IPS-11a (cell line): ENCODE measurements around the gene SLC2A13.
"Not testable (repeated sequence)": the region's sequence is repeated elsewhere in the genome, so short reads cannot be mapped to it uniquely, and the experiment has no call there.

Experiments used
- H3K4me3 ChIP-seq: one replicate; pipeline ENCODE4 v1.5.1; 2013; ENCODE audit warnings: low read depth, low read length, control low read depth

SLC2A13 gene

DNA sequence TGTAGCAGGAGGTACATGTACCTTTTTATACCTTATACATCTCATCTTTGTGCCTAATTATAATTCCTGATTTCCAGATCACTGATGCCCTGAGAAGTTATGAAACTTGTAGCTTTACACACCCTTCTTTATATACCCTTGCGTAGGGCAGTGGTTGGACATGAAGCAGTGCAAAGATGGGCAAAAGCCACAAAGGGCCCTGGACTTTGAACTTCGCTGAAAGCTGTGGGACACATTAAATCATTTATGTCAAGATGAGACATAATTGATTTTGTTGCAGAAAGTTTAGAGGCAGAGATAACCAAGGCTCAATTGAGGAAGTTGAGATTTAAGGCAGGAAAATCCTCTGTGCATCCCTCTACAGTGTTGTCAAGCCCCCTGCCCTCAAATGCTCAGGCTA, 170.0 kb downstream of the SLC2A13 start:
- no peak overlapping the region for H3K4me3 ChIP-seq

DNA sequence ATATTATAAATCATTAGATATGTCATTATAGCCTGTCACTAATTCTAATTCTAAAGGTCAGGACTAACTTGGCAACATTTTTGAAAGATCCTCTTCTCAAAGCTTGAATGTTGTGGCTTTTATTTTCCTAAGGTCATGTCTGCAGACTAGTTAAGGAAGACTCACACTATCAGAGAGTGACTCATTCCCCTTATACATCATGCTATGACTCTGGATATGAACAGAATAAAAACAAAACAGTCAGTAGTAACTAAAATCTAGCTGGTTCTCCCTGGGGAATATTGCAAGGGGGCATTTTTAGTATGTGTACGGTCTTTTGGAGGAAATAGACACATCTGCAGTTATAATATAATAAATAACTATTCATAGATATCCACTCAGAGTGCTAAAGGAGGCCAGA, 170.6 kb downstream of the SLC2A13 start:
- no peak overlapping the region for H3K4me3 ChIP-seq

DNA sequence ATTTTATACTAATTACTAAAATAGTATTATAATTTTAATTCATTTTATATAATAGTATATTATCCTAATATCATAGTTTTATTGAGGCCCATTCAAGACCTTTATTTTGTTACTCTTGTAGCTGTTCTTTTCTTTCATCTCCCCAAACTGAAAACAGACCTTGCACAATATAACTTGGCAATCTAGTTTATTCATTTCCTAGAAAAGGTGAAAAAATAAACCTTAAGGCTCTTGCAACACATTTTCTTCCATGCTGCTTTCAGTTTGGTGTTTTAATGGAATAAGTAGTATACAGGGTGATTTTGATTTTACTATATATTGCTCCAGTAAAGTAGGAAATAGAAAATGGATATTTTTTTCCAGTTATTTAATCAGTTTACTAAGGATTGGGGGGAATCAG, 174.0 kb downstream of the SLC2A13 start:
- no peak overlapping the region for H3K4me3 ChIP-seq

DNA sequence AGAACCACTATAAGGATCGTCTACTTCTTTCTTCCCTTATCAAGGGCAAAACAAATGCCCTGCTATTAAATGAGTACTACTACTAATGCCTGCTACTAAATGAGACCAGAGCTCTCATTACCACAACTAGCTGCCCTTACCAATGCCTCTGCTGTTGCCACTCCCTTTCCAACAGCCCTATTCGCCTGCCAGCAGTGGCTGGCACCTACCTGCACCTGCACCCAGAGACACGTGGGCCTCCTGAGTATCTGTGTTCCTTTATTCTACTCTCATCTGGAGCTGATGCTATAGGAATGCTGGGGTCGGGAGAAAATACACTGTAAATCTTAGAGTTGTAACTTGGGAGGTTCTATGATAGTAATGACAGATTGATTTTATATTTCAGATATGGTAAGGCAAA, 174.7 kb downstream of the SLC2A13 start:
- H3K4me3 ChIP-seq, result no peak overlapping the region

DNA sequence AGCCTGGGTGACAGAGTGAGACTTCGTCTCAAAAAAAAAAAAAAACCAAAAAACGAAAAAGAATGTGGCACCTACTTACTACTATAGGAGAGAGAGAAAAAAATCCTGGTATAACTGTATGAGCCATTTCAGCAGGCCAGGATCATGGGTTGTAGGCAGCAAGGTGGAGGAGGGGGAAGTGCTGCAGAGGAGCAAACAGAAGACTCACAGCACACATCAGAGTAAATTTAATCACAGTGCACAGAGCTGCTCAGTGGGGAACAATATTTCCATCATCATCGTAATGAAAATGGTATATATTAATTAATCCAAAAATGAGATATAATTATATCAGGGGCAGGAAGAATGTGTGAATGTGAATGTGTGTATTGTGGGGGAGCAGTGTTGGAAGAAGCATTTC, 175.8 kb downstream of the SLC2A13 start:
- no peak overlapping the region for H3K4me3 ChIP-seq

DNA sequence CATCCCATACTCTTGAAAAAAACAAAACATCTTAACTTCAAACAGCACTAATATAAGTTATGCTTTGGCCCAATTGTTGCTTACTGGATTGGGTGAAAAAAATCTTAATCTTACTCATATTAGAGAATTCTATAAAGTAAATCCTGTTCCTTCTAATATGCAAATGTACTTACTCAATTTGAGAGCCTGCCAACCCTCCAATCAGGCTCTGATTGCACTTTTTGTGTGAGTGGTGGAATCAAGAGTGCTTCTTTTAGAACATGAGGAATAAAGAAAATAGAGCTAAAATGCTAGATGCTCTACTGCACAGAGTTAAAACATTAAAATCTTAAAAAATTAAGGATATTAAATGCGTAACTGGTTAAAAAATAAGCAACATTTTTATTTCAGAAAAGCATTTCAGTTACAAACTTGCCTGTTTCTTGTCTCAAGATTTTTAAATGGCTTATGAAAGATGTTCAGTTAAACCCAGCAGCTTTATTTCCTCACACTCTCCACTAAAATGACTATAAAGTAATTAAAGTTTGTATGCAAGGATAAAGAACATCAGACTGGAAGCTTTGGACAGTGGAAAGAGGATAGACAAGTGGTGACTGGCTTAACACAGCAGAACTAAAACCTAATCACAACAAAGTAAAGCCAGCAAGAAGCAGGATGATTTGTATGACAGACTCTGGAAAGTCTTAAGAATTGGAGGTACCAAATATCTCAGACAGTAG, 177.5 kb downstream of the SLC2A13 start:
- H3K4me3 ChIP-seq, result no peak overlapping the region

DNA sequence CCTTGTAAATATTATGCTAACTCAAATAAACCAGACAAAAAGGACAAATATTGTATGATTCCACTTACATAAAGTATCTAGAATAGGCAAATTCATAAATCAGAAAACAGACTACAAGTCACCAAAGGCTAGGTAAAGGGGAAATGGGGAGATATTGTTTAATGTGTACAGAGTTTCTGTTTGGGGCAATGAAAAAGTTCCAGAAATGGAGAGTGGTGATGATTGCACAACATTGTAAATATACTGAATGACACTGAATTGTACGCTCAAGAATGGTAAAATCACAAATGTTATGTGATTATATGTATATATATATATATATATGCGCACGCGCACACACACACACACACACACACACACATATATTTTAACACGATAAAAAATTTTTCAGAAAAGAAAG, 182.5 kb downstream of the SLC2A13 start:
- H3K4me3 ChIP-seq, result no peak overlapping the region

DNA sequence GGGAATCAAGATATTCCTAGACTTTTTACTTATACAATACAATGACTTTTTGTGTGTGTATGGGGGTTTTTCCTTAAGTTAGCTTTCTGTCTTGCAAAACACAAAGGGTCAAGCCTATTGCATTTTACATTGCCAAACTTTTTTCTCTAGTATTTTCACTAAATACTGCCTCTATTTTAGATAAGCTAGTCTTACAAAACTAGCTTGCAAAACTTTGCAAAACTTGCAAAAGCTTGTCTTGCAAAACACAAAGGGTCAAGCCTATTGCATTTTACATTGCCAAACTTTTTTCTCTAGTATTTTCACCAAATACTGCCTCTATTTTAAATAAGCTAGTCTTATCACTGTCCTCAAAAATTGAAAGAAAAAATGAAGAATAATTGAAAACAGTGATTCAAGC, 183.3 kb downstream of the SLC2A13 start:
- H3K4me3 ChIP-seq, result not testable (repeated sequence)

DNA sequence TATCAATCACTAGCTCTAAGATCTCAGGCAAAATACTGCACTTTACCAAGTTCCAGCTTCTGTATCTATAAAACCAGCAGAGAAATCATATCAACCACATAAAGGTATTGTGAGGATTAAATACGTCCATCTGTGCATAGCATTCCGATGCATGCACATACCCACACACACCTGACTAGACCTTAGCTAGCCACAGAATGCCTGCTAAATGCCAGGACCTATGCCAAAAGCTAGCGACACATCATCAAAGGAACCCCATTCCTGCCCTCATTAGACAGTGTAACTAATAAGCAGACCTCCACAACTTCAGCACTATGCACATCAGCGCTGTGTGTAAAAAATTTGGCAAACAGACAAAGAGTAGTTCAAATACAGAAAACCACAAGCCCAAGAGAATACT, 185.2 kb downstream of the SLC2A13 start:
- H3K4me3 ChIP-seq, result no peak overlapping the region

DNA sequence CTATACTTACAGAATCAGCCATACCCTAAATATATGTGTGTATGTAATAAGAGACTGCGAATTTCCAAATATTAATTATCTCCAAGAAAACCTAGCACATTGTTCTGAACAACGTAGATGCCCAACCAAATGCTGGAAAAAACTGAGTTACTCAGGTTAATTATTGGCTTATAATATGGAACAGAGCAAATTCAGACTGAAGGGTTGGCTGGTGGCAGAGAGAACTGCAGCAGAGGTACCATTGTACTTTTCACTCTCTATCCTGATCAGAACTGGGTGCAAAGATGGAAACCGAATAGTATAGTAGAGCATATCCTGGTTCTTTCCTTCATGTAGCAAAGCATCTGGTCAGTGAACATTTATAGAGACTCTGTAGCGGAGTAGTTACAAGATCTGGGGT, 185.7 kb downstream of the SLC2A13 start:
- no peak overlapping the region for H3K4me3 ChIP-seq

DNA sequence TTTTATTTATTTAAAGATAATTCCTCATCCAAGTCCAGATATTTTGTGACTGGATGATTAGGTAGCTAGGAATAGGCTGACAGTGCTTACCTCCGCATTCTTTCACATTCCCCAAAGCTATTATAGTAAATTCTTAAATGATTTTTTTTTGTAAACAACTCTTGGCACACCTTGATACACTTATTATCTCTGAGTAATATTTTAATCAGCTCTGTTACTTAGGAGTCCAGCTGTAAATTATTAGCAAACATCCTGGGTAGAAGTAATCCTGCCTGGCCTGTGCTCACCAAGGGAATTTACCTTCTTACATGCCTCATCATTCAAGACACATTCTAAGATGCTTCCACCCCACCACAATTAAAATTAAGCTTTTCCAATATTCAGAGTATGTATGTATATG, 186.1 kb downstream of the SLC2A13 start:
- no peak overlapping the region for H3K4me3 ChIP-seq

DNA sequence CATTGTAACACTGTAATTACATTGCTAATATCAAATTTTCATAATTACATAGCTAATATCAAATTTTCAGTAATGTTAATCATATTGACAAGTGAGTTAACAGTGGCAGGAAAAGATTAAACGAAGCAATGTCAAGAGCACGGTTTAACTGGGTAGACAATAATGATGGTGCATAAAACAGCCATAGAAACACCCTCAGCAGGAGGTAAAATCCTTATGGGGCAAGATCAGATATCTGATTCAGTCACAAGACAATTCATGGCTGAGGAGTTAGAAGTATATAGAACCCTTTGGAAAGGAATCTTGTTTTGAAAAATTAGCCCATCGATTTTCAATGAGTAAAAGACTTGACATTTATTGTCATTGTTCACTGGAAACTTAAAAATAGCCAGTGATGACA, 190.6 kb downstream of the SLC2A13 start:
- H3K4me3 ChIP-seq, result no peak overlapping the region

DNA sequence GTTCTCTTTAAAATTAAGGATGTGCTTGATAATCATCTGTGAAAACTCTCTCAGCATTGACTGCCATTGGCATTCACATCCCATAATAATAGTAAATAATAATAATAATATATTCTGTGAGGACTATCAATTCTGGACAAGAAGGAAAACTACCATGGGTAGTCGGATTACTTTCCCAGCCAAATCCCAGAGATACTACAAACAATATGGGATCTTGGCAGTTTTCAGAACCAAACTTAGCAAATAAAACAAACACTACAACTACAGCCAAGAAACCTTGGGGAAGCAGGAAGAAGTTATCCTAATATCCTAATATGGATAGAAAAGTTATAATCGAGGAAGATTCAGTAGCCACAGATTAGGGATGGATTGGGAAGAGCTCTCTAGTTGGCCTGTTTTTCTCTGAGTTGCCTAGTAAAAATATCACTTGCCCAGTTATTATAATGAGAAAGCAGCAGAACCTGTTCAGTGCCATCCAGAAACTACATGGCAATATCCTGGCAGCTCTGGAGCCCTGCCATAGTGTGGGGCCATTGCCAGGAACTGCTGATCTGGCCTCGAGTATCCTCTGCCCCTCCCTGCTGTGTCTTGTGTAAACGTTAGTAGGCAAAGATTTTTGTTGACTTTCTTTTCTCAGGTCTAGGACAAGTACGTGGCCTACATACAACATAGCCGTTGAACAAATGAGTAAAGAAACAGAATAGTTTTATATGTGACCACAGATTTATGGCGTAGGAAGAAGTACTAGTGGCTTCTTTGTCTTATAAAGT, 193.5 kb downstream of the SLC2A13 start:
- H3K4me3 ChIP-seq, result no peak overlapping the region

DNA sequence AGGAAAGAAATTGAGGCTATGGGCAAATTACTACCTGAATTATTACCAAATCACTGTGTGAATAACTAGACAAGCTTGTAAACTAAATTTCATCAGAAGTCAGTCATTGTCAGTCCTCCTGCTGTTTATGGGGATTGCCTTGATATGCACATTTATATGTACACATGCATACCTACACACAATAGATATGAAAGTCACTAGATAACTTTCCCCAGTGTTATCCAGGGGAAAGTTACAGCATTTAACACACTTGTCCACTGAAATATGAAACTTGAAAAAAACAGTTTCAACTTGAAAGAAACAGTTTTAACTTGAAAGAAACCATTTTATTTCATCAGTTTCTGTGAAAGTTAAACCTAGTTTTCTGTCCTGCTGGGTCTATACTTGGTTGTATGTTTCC, 199.6 kb downstream of the SLC2A13 start:
- no peak overlapping the region for H3K4me3 ChIP-seq

DNA sequence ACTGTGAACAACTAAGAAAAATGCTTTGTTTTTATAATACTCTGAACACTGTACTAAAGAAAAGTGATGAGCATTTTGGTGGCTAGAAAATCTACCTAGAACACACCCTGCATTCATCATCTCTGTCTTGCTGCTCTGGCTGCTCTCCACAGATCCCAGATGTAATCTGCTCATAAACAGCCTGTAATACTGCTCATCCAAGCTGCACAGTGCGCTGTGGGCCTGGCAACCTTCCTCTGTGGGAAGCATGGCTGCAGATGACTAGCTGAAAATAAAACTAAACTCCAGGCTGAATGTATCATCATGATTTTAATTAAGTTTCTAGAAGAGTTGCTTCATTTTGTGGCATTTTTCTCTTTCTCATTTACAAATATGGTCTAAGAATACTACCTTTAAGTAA, 200.7 kb downstream of the SLC2A13 start:
- no peak overlapping the region for H3K4me3 ChIP-seq

DNA sequence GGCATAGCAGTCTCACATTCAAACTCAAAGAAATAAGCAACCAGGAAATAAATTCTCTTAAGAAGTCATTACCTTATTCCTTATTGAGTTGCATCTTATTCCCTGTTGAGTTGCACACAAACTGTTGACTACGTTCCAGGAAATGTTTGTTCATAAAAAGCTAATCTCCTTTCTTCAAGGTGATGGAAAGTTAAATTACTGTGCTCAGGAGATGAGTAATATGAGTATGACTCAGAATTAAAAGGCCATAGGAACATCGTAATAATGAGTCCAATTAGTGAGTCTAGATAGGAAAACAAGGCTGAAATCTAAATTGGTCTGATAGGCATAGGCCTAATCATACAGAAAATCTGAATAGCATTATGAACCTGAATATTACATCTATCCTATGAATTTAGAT, 203.1 kb downstream of the SLC2A13 start:
- H3K4me3 ChIP-seq, result no peak overlapping the region

DNA sequence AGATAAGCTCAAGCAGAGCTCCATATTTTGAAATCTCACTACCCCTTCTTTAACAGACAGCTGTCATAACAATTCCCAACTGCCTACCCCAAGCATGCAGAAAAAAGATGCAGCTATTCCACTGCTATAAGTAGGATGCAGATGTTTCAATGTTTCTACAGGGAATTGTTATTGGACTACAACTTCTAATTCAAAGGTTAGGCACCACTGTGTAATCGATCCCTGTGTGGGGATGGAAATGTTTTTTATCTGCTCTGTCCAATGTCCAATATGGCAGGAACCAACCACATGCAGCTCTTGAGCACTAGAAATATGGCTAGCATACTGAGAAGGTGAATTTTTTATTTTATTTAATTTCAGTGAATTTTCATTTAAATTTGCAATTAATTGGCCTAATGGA, 208.6 kb downstream of the SLC2A13 start:
- no peak overlapping the region for H3K4me3 ChIP-seq

DNA sequence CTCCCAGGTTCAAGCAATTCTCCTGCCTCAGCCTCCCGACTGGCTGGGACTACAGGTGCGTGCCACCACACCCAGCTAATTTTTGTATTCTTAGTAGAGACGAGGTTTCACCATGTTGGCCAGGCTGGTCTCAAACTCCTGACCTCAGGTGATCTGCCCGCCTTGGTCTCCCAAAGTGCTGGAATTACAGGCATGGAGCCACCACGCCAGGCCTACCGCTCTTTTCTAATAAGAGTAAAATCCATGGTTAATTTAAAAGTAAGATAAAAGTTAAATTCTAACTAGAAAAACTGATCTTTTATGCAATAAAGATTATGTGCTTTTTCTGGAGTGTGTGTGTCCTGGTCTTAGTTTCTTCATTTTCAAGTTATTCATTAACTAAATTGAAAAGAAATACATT, 212.5 kb downstream of the SLC2A13 start:
- not testable (repeated sequence) for H3K4me3 ChIP-seq

DNA sequence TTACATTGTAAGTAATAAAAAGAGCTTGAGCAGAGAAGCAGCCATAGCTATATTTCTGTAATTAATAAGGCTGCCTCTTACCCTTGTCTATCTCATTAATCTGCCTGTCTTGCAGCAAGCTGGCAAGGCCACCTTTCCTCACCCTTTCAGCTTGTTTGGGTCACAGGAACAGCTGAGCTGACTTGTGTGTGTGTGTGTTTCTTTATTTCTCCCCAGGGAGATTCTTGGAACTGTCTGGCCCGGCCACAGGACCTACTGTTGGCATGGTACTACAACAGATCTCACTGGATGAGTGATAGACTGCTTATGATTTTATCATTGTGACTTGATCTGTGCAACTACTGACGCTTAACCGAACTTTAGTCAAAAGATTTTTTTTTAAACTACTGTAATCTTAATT, 213.7 kb downstream of the SLC2A13 start:
- H3K4me3 ChIP-seq, result no peak overlapping the region

DNA sequence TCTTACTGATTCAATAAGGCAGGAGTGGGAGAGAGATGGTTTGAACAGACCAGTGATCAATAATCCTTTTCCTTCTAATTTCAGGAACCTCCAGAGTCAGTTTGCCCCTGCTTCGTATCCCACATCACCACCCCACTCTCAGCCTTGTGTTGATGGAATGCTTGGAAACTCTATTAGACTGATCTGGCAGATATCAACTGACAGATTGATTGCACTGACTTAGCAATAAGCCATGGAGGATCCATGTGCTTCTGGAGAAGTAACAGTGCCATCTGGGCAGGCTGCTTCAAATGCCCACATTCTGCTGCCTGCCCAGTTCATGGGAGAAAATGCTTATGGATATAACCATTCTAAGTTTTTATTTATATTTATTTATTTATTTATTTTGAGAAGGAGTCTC, 218.0 kb downstream of the SLC2A13 start:
- H3K4me3 ChIP-seq, result no peak overlapping the region

DNA sequence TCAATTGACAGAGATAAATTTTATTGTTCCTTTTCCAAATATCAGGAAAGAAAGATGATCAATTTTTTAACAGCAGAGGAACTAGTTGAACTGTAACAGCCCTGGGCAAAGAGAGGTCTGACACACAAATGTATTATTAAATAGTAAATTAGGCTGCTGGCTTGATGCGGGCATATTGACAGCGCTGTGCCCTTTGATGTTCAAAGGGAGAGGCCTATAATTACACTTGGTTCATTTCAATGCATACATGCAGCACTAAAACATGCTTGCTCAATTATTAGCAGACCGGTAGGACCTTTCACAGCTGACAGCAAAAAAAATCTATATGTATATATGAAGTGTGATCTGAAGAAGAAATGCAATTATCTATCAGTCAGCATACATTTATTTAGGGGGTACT, 219.8 kb downstream of the SLC2A13 start:
- H3K4me3 ChIP-seq, result no peak overlapping the region

DNA sequence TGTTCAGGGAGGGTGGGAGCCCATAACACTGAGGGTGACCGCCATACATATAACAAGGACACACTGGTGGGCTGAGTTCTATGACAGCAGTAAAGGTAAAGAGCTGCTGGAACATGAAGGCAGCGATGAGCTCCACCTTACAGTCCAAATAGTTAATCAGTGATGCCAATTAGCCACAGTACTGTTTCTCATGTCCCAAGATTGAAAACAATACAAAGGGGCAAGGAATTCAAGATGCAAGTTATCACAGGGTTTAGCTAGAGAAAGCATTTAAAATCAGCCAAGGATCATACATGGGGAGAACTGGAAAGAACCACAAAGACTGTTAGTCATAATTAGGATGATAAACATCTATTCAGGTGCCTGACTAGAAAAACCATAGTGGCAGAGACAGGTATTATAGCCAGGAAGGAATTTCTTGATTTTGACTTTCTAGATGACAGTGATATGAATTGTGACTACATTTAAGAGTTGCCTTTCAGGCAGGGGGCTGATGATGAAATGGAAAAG, 221.2 kb downstream of the SLC2A13 start:
- H3K4me3 ChIP-seq, result no peak overlapping the region
